CD4-positive, alpha-beta T cell treated with Interleukin-15 for 4 hours (primary cell): ENCODE results near the gene DVL3.
A peak's percentile ranks its signal among the peaks of the same experiment; 100 is the strongest.

Experiments
- DNase-seq: peaks from one replicate; pipeline ENCODE4 v3.0.0-alpha.2; 2020; ENCODE audit warnings: low spot score

The DVL3 gene

GRCh38 chr3:184176377-184177330 is 21.5 kb downstream of the DVL3 start:
- DNase-seq, result no peak

GRCh38 chr3:184177331-184177731 is 22.2 kb downstream of the DVL3 start:
- no peak for DNase-seq

- DNase-seq, result no peak
Measured at GRCh38 chr3:184177767-184178306, 22.7 kb downstream of the DVL3 start.

GRCh38 chr3:184178521-184179138 is 23.5 kb downstream of the DVL3 start:
- DNase-seq, result no peak

GRCh38 chr3:184180165-184180564 is 25.0 kb downstream of the DVL3 start:
- DNase-seq, result no peak

- DNase-seq, result no peak
Measured at GRCh38 chr3:184181596-184181995, 26.4 kb downstream of the DVL3 start.

GRCh38 chr3:184183679-184184078 is 28.5 kb downstream of the DVL3 start:
- no peak for DNase-seq

GRCh38 chr3:184184546-184185230 is 29.5 kb downstream of the DVL3 start:
- DNase-seq, result no peak

GRCh38 chr3:184185461-184186183 is 30.4 kb downstream of the DVL3 start:
- peak; percentile 99 for DNase-seq

GRCh38 chr3:184186184-184186901 is 31.2 kb downstream of the DVL3 start, which contains the start of gene ABCF3:
Gene ABCF3, plus strand, starts transcription at chr3:184186199. Its CDS starts 9 bp downstream, at chr3:184186208.
- no peak for DNase-seq

- DNase-seq, result no peak
Measured at GRCh38 chr3:184186902-184187207, 31.7 kb downstream of the DVL3 start.

GRCh38 chr3:184188080-184188479 is 32.9 kb downstream of the DVL3 start:
- DNase-seq, result no peak

- no peak for DNase-seq
Measured at GRCh38 chr3:184189421-184189820, 34.2 kb downstream of the DVL3 start.

- DNase-seq, result no peak
Measured at GRCh38 chr3:184192889-184193288, 37.7 kb downstream of the DVL3 start.

GRCh38 chr3:184193991-184194539 is 38.9 kb downstream of the DVL3 start:
- DNase-seq, result no peak

GRCh38 chr3:184196536-184196935 is 41.4 kb downstream of the DVL3 start:
- no peak for DNase-seq

GRCh38 chr3:184198509-184198908 is 43.3 kb downstream of the DVL3 start:
- DNase-seq, result no peak

- no peak for DNase-seq
Measured at GRCh38 chr3:184200825-184201224, 45.6 kb downstream of the DVL3 start.

- no peak for DNase-seq
Measured at GRCh38 chr3:184203526-184203925, 48.3 kb downstream of the DVL3 start.

GRCh38 chr3:184209146-184209923 is 54.2 kb downstream of the DVL3 start:
- no peak for DNase-seq
